ENCODE results near the gene AGBL5. TPM values are rescaled to one million over a fixed set of nuclear protein-coding genes. Genes with fewer than 3 reads are reported as not detected.
A peak's percentile ranks its signal among the peaks of the same experiment; 100 is the strongest.

Gene AGBL5
- total and polyA plus RNA-seq, 2 of the 13 experiments (the other 11 are each of a cell fraction or from before 2014, with no cell fraction given), result 55.9 to 73.3 TPM

DNA sequence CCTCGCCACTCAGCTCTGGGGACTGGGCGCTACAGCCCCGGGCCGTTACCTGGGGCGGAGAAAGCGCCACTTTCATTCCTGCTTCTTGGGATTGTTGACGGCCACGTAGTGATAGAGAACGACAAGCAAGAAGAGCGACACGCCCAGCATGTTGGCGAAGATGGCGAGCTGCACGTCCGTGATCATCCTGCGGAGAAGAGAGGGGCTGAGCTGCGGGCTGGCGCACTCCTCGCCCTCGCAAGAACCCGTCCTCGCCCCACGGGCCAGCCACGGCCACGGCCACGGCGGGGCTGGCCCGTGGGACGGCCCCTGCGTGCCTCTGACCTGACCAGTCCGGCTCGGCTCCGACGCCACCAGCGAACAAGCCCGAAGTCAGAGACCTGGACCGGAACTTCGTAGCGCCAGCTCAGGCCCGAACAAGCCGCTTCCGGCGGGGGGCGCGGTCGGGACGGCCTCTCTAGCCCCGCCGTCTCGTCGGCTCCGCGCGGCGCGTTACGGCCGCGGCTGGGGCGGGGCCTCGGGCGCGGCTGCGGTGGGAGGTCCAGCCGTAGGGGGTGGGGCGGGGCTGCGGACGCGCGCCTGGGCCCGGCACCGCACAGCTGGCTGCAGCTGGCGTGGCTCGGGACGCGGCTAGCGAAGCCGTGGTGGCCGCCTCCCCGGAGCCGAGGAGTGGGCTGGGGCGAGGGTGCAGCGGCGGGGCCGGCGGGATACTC is 20.0 kb downstream of the AGBL5 start, which contains the start of gene OST4 (continued):
- TF ChIP-seq MEIS1 (CRISPR knock-in tag; IDR thresholded peaks at IDR 0.05; ENCODE audit: borderline replicate concordance), result no peak; the same call in 1 of the 2 replicates
- TF ChIP-seq, protein P1, sequence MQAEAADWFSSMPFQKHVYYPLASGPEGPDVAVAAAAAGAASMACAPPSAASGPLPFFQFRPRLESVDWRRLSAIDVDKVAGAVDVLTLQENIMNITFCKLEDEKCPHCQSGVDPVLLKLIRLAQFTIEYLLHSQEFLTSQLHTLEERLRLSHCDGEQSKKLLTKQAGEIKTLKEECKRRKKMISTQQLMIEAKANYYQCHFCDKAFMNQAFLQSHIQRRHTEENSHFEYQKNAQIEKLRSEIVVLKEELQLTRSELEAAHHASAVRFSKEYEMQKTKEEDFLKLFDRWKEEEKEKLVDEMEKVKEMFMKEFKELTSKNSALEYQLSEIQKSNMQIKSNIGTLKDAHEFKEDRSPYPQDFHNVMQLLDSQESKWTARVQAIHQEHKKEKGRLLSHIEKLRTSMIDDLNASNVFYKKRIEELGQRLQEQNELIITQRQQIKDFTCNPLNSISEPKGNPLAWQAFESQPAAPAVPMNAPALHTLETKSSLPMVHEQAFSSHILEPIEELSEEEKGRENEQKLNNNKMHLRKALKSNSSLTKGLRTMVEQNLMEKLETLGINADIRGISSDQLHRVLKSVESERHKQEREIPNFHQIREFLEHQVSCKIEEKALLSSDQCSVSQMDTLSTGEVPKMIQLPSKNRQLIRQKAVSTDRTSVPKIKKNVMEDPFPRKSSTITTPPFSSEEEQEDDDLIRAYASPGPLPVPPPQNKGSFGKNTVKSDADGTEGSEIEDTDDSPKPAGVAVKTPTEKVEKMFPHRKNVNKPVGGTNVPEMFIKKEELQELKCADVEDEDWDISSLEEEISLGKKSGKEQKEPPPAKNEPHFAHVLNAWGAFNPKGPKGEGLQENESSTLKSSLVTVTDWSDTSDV (CRISPR knock-in tag; IDR thresholded peaks at IDR 0.05), result peak; percentile 64; the same call in 1 of the 2 replicates
- 0 out of 2 replicates have a peak, but pooled peaks have one; percentile 32 for TF ChIP-seq ZNF746 (CRISPR knock-in tag; IDR thresholded peaks at IDR 0.05)
- no peak for TF ChIP-seq ZBTB20 (CRISPR knock-in tag; IDR thresholded peaks at IDR 0.05; ENCODE audit: borderline replicate concordance, low read depth)
- TF ChIP-seq HES4 (CRISPR knock-in tag; IDR thresholded peaks at IDR 0.05; ENCODE audit: borderline replicate concordance), result peak; percentile 51
- TF ChIP-seq NFYB (CRISPR knock-in tag; IDR thresholded peaks at IDR 0.05), result no peak; the same call in 1 of the 2 replicates
- no peak for TF ChIP-seq DNMT3B (CRISPR knock-in tag; conservative IDR thresholded peaks at IDR 0.05)
- peak; percentile 64; the same call in 1 of the 2 replicates for TF ChIP-seq ZNF547 (CRISPR knock-in tag; IDR thresholded peaks at IDR 0.05)
- TF ChIP-seq NFE2L1 (CRISPR knock-in tag; IDR thresholded peaks at IDR 0.05; ENCODE audit: borderline replicate concordance), result no peak
- 0 out of 2 replicates have a peak, but pooled peaks have one; percentile 49 for TF ChIP-seq ZNF136 (CRISPR knock-in tag; IDR thresholded peaks at IDR 0.05; ENCODE audit: low read depth)
- TF ChIP-seq, protein P2, sequence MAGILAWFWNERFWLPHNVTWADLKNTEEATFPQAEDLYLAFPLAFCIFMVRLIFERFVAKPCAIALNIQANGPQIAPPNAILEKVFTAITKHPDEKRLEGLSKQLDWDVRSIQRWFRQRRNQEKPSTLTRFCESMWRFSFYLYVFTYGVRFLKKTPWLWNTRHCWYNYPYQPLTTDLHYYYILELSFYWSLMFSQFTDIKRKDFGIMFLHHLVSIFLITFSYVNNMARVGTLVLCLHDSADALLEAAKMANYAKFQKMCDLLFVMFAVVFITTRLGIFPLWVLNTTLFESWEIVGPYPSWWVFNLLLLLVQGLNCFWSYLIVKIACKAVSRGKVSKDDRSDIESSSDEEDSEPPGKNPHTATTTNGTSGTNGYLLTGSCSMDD (CRISPR knock-in tag; IDR thresholded peaks at IDR 0.05), result no peak
- no peak for TF ChIP-seq ZNF296 (CRISPR knock-in tag; conservative IDR thresholded peaks at IDR 0.05)
- TF ChIP-seq SMAD1 (CRISPR knock-in tag; IDR thresholded peaks at IDR 0.05; ENCODE audit: borderline replicate concordance, low read depth), result 0 out of 2 replicates have a peak, but pooled peaks have one; percentile 21
- peak; percentile 44; the same call in 1 of the 2 replicates for TF ChIP-seq KLF11 (CRISPR knock-in tag; IDR thresholded peaks at IDR 0.05)
- peak; percentile 51; the same call in 1 of the 2 replicates for TF ChIP-seq ZMYM4 (CRISPR knock-in tag; IDR thresholded peaks at IDR 0.05)
- no peak; the same call in 1 of the 2 replicates for TF ChIP-seq PAXIP1 (CRISPR knock-in tag; conservative IDR thresholded peaks at IDR 0.05)
- peak; percentile 43; the same call in 1 of the 2 replicates for TF ChIP-seq TFE3 (CRISPR knock-in tag; IDR thresholded peaks at IDR 0.05)
- no peak for TF ChIP-seq ZNF569 (CRISPR knock-in tag; IDR thresholded peaks at IDR 0.05; ENCODE audit: borderline replicate concordance)
- TF ChIP-seq HNRNPLL (IDR thresholded peaks at IDR 0.05; ENCODE audit: low read depth, low read length, poor library complexity, severe bottlenecking), result peak; percentile 66

Measured in HepG2 (cell line).